ENCODE results near the gene EML2.
"Not testable (repeated sequence)": the region's sequence is repeated elsewhere in the genome, so short reads cannot be mapped to it uniquely, and the experiment has no call there.

Gene EML2

DNA sequence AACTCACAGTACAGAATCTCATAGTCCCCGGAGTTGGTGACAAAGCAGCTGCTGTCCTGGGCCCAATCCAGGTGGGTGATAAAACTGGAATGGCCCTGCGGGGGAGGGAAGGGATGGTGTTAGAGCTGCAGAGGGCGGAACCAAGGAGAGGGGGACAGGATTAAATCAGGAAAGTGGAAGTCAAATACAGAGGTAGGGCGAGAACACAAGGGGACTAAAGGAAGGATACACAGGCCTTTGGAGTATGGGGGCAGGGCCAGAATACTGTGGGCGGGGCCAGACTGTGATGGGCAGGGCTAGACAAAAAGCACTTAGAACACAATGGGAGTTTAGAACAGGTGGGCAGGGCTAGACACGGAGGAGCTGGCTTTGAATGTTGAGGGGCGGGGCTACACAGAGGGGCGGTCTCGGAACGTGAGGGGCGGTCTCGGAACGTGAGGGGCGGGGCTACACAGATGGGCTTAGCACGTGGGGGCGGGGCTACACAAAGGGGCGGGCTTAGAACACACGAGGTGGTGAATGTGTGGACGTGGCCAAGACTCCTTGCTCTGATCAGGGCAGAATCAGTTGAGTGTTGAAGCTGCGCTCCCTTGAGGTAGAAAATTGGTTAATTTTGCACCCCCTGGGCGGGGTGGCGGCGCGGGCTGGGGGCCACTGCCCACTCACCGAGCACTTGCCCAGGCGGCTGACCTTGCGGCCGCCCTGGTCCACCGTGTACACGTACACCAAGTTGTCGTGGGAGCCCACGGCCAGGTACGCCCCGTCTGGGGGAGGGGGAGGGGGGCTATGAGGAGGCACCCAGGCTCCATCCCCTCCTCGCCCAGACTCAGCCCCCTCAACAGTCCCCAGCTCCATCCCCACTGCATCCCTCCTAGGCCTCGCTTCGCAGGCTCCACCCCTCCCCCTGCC lies 23.1 kb downstream of the EML2 start:
- peak; percentile 79 for DNase-seq

DNA sequence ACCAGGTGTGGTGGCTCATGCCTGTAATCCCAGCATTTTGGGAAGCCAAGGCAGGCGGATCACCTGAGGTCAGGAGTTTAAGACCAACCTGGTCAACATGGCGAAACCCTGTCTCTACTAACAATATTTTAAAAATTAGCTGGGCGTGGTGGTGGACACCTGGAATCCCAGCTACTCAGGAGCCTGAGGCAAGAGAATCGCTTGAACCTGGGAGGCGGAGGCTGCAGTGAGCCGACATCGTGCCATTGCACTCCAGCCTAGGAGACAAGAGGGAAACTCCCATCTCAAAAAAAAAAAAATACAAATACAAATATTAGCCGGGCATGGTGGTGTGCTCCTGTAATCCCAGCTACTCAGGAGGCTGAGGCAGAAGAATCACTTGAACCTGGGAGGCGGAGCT lies 24.1 kb downstream of the EML2 start:
- DNase-seq, result not testable (repeated sequence)

DNA sequence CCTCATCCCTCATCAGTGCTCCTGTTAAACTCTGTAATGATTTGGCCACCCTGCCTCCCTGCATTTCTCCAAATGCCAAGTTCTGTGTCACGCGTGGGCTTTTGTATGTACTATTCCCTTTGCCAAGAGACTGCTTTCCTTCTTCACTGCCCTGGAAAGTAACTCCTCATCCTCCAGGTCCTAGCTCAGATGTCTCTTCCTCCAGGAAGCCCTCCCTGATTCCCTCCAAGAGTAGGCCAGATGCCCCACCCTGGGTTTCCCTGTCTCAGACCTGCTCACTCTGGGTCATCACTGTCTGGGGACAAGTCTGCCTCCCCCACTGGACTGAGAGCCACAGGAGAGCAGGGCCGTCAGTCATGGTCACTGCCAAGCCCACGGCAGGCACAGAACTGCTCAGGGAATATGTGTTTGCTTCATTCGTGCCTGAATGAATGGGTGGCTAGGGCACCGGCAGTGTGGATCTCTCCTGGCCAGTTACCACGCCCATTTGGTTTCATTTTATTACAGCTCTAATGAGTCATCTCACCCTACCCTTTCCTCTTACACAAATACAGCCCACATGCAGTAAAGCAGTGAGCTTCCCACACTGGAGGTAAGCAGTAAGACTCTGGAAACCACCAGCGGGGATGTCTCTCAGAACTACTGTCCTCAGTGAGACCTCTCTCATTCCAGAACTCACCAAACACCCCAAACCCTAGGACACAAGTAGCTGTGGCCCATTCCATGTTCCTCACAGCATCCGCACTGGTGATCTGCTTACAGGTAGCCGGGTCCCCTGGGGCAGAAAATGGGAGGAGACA lies 25.1 kb downstream of the EML2 start:
- peak; percentile 84 for DNase-seq

DNA sequence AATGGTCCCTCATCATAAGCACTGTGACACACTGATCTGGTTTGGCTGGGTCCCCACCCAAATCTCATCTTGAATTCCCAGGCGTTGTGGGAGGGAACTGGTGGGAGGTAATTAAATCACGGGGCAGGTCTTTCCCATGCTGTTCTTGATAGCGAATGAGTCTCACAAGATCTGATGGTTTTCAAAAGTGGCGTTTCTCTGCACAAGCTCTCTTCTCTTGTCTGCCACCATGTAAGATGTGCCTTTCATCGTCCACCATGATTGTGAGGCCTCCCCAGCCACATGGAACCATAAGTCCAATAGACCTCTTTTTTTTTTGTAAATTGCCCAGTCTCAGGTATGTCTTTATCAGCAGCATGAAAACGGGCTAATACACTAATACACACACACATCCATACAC lies 30.2 kb downstream of the EML2 start:
- DNase-seq, result no peak

DNA sequence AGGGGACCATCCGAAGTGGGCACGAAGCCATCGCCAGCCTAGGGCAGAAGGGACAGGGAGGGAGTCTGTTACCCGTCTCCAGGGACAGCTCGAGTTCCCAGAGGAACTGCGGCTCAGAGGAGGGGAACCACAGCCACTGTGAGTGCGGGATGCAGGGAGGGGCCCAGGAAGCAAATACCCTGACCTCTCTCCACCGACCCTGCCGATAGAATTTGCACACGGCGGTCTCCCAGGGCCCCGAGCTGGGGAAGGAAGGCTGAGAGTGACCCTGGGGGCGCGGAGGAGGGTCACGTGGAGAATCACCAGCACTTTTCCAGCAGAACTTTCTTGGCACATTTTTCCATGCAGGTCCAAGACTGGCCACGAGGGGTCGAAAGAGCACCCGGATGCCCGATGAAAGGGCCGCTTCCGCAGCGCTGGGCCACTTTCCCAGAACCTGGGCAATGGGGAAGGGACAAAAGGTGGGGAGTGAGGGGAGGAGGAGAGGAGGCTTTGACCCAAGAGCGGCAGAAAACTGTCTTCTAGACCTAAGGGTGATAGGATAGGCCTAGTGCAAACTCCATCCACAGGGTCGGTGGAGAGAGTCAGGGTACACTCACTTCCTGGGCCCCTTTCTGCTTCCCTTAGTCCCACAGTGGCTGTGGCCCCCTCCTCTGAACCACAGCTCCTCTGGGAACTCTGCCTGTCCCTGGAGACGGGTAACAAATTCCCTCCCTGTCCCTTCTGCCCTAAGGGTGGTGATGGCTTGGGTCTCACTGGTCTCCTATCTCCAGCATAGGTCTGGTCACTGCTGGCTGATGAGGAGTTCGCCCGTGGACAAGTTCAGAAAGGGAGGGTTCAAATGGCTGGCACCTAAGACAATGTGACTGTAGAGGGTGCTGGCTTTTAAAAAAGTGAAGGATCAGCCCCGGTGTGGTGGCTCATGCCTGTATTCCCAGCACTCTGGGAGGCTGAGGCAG lies 31.8 kb downstream of the EML2 start:
- DNase-seq, result peak; percentile 68

DNA sequence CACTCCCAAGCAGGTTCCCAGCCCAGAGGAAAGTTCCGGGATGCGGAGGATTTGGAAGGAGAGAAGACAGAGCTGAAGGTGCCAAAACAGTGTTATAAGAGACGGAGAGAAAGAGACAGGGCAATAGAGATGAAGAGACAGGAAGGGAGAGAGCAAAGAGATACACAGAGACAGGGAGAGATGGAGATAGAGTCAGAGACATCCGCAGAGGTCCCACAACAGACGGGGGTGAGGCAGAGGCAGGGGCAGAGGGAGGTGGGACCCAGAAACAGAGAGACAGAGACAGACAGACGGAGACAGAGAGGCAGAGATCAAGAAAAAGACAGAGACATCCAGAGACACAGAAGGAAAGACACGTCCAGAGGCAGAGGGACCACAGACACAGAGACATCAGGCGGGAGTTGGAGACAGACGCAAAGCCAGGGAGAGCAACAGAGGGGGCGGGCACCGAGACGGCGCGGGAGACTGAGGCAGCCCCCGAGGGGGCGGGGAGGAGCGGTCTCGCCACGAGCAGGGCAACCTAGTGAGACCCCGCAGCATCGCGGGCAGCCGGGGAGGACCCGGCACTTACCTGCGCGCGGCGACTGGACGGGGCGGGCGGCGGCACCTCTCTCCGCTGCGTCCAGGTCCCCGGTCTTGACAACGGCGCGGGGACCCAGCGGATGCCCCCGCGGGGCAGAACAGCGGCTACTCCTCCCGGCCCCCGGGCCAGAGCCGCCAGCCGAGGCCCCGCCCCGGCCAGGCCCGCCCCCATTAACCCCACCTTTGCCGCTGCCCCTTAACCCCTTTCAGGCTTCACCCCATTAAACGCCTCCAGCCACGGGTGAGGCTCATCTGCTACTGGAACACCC lies 37.4 kb downstream of the EML2 start, which contains the start of gene GPR4:
GPR4 (minus strand) TSS at position 689 of the 851 bp plus-strand sequence. CDS start 10,346 bp downstream, outside the sequence.
- no peak for DNase-seq

DNA sequence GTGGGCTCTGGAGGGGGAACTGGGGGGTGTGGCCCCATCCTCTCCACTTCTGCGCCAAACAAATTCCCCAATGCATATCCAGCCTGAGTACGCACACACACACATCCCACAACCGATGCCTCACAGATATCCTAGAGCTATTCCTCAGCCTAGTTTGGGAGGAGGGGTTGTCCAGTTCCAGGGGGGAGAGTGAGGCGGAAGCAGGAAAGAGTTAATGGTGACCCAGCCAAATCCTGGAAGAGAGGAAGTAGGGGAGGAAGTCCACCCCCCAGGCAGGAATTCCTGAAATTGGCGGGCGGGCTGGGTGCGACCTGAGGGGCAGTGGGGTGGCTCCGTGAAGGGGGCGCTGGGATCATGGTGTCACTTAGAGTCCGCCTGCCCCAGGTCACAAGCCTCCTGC lies 38.1 kb downstream of the EML2 start:
- DNase-seq, result no peak

DNA sequence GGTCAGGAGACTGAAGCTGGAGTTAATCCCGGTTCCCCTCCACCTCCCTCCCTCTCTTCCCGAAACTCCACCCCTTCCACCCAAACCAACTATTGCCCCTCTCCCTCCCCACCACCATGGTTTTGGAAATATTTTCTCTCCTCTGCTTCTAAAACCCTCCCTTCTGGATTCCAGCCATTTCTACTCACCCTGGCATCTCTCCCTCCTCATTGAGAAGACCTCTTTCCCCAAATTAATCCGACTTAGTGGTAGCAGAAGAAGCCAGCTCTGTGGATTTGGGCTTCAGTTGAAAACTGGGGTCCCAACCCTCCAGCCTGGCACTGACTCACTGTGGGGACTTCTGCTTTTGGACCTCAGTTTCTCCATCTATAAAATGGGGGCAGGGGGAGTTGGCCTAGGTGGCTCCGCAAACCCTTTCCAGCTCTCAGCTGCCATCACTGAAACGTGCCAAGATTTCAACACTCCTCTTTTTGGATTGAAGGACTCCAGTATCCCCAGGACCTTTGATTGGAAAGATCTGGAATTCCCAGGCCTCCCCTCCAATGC lies 38.8 kb downstream of the EML2 start:
- no peak for DNase-seq

DNA sequence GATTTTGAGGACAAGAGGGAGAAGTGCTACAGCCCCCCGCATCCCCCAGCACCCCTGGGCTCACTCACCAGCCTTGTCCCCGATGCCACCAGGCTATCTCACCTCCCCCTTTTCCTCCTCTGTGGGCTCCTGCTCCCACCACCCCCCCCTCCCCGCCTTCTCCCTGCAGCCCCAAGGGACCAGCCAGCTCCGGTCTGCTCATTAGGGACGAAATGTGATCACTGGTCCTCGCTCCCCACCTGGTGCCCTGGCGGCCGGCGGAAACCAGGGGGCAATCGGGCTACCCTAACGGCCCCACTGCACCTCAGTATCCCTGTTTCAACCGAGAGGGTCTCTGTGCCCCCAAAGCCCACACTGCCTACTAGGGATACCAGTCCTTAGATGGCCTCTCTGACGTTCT lies 39.9 kb downstream of the EML2 start:
- no peak for DNase-seq

DNA sequence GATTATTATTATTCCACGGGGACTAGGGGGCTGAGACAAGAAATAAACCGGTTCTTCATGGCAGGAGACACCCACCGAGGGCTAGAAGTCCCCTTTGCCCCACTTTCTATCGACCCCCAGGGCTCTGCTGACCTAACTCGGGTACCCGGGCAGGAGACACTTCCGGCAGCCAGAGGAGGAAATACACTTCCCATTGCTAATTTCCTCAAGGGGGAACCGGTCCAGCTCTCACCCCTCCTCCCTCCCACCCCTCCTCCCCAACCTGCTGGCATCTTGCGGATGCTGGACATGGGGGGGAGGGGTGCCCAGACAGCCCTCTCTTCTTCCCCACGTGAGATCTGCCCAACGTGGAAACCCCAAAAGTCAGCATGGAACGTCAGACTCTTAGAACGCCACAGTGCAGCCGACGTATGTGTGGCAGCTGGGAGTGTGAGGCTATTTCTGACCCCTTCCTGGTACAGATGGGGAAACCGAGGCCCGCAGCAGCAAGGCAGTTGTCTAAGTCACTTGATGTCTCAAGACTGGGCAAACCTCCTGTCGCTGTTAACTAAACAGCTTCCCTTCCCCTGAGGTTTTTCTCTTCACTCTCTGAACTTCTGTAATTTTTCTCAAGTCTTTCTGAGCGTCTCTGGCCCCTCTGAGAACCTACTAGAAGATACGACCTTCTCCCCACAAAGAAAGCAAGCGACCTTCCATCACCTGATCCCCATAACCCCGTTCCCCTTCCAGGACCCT lies 40.8 kb downstream of the EML2 start:
- DNase-seq, result no peak

DNA sequence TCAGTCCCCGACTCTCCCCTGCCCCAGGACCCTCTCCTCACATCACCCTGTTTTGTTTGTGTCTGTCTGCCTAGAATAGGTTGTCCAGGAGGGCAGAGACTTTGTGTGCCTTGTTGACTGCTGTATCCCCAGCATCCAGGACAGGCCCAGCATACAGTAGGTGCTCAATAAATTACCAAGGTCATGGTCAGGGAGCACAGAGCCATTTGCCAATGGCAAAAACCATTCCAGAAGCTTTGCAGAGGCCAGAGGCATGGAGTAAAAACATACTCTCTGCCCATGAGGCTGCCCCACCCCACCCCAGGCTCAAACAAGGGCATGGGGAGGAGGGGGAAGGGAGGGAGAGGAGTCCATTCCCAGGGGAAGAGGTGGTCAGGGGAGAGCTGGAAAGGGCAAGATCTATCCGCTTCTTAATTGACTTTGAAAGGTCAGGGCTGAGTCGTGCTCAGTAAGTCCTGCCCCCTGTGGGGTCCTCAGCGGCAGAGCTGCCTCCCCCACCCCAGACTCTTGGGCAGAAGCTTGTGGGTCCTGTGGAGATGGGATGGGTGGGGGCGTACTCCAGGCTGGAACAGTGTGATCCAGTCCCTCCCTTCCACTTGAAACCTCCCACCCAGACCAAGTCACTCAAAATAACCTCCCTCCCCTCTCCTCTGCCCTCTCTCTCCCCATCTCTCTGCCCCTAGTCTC lies 41.6 kb downstream of the EML2 start:
- DNase-seq, result no peak

DNA sequence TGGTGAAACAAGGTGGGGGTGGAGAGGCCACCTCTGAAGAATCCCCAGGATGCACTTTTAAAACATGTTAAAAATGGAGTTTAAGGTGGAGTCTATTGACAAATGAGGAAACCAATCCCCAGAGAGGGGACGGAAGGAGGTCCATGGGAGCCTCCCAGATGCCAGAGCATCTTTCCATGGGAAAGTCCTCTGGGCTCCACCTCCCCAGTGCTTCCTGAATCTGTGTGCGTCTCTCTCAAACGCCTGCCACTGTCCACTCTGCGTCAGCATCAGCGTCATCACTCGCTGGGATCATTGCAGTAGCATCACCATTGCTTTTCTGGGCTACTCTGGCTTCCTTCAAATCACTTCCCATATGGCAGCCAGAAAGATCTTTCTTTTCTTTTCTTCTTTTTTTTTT lies 43.4 kb downstream of the EML2 start:
- DNase-seq, result no peak

DNA sequence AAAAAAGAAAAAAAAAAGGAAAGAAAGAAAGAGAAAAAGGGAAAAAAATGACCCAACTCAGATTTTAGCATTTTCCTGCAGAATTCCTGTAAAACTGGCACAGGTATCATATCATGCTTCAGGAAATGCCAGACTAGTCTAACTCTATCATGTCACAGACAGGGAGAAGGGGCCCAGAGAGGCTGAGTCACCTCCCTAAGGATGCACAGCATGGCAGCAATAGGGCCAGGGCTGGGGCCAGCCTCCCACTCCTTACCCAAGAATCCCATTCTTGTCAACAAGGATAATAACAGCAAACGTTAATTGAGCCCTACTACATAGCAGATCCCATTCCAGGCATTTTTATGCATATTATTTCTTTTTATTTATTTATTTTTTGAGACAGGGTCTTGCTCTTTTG lies 45.7 kb downstream of the EML2 start:
- no peak for DNase-seq

DNA sequence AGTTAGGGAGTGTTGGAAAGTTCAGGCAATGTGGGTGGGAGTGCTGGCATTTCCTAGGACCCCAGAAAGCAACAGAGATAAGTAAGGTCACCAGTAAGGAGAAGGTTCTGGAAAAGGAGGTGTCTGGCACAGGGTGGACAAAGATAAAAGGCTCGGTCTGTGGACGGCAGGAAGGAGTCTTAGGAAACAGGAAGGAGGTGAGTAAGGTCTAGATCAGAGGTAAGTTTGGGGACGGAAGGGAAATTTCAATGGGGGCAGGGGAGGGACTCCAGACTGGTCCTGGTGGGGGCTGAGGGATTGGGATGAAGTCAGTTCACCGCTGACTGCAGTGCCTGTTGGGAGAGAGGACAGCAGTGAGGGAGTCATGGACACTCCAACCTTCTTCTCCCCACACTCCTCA lies 46.8 kb downstream of the EML2 start:
- DNase-seq, result no peak

DNA sequence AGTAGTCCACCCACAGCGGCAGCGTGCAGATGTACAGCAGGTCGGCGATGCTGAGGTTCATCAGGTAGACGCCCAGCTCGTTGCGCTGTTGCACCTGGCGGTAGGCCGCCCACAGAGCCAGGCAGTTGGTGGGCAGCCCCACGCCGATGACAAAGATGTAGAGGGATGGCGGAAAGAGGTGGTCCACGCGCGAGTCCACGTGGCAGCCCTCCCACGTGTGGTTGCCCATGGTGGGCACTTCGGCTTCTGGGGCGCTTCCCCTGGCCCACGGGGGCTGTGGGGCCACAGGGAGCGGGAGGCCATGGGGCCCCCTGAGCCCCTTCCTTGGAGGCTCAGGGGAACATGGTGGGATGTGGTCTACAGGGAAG lies 47.6 kb downstream of the EML2 start:
- DNase-seq, result no peak

DNA sequence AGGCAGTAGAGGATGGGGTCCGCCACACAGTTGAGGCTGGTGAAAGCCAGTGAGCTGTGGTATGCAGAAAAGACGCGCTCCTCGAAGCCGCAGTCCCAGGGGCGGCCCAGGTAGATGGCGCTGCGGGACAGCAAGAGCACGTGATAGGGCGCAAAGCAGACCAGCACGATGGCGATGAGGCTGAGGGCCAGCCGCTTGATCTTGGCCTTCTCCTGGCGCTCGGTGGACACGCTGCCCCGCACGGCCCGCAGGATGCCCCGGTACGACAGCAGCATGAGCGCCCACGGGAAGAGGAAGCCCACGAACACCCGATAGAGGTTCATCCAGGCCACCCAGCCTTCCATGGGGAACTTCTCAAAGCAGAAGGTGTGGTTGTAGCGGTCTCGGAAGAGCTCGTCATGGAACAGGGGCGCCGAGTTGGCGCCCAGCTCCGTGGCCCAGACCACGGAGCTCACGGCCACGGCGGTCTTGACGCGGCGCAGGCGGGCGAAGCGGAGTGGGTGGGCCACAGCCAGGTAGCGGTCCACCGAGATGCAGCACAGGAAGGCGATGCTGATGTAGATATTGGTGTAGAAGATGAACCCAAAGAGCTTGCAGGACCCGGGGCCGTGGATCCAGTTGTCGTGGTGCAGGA lies 48.1 kb downstream of the EML2 start:
- DNase-seq, result peak; percentile 42

DNA sequence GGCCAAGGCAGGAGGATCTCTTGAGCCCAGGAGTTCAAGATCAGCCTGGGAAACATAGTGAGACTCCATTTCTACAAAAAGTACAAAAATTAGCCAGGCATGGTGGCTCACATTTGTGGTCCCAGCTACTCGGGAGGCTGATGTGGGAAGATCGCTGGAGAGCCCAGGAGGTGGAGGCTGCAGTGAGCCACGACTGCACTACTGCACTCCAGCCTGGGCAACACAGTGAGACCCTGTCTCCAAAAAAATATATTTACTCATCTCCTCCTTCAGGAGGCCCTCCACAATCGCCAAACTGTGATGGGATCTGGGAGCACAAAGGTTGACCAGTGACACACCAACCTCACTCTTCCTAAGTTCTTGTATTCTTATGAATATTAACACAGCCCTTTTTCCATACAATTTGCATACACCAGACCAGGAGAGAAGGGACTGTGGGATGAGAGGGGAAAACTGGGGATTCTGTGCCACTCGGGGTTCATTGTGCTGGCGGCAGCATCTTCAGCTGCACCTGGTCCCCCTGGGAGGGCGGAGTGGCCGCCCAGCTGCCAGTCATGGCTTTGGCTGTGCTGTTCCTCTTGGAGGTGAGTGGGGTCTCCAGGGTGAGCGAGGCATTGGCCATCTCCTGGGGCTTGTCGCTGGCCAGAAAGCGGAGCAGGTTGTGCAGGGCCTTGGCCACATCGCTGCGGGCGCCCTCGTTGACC lies 48.7 kb downstream of the EML2 start:
- DNase-seq, result no peak

DNA sequence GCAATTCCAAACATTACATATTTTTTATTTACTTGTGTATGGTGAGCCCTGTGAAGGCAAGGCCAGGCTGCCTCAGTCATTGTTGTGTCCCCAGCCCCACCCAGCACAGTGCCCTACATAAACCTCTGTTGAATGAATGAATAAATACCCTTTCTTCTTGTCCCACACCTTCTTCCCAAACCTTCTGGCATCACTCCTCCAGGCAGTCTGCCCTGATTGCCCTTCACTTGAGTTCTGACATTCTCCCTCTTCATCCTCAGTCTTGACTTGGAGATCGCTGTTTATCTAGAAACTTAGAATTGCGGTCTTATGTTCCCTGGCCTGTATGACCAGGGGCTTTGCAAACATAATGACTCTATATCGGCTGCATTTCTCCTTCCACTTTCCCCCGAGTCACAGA lies 49.4 kb downstream of the EML2 start:
- DNase-seq, result no peak

DNA sequence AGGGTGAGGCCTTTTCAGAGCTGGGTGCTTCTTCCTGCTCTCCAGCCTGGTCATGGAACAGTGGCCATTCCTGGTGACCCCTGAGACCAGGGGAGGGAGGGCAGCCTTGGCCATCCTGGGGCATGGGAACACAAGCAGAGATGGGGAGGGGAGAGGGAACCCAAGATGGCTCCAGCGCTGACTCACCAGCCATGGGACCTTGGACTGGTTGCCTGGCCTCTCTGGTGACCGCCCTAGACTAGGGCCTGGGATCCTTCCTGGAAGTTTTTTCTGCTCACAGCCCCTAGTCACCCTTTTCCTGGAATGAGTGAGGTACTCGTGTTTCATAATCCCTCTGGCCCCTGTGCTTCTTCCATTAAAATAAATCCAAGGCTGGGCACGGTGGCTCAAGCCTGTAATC lies 51.3 kb downstream of the EML2 start:
- no peak for DNase-seq
